Breast epithelium (tissue), 4 donors: ENCODE results near the gene PCDHA4. TPM values are rescaled to one million over a fixed set of nuclear protein-coding genes. Genes with fewer than 3 reads are reported as not detected.
"Not testable (repeated sequence)": the region's sequence is repeated elsewhere in the genome, so short reads cannot be mapped to it uniquely, and the experiment has no call there.

ENCODE experiments used
- DNase-seq, 2 donors: peaks; one replicate each; pipeline ENCODE4 v3.0.0-alpha.2; 2019; ENCODE audit warnings: low spot score in 2 of 2
- H3K27ac ChIP-seq, 2 donors: fragments of 200-600 bp; sonication (generic) in 1 of 2; one replicate each; pipeline ENCODE4 v1.5.1; 2016 to 2019; ENCODE audit warnings: mild to moderate bottlenecking in 1 of 2
- H3K27me3 ChIP-seq, 2 donors: fragments of 200-600 bp; sonication (generic) in 1 of 2; one replicate each; pipeline versions ENCODE4 v1.5.1 to v1.6.0; 2017 to 2019; ENCODE audit warnings: control low read depth in 1 of 2, mild to moderate bottlenecking in 1 of 2
- H3K36me3 ChIP-seq: fragments of 200-600 bp; one replicate; pipeline ENCODE4 v1.5.1; 2019
- H3K4me1 ChIP-seq, 2 donors: fragments of 200-600 bp; sonication (generic); one replicate each; pipeline ENCODE4 v1.5.1; 2016 to 2019; ENCODE audit warnings: control low read depth in 1 of 2
- H3K4me3 ChIP-seq, 3 donors: fragments of 200-600 bp; sonication (generic); 1 replicate in 2 of 3; 2 replicates in 1 of 3; pipeline ENCODE4 v1.5.1; 2016 to 2019; ENCODE audit warnings: mild to moderate bottlenecking in 3 of 3, moderate library complexity in 2 of 3
- H3K9me3 ChIP-seq, 2 donors: fragments of 200-600 bp; sonication (generic) in 1 of 2; one replicate each; pipeline ENCODE4 v1.5.1; 2016 to 2019; ENCODE audit warnings: control low read depth in 1 of 2
- CTCF ChIP-seq, 3 donors: fragments of 450-650 bp; IDR thresholded peaks; one replicate each; pipeline ENCODE4 v1.5.1; 2016 to 2017; ENCODE audit warnings: antibody characterized with exemption in 3 of 3, mild to moderate bottlenecking in 3 of 3, moderate library complexity in 3 of 3
- POLR2A ChIP-seq: fragments of 450-650 bp; IDR thresholded peaks from one replicate; pipeline ENCODE4 v1.6.1; 2016; ENCODE audit warnings: antibody characterized with exemption, mild to moderate bottlenecking, moderate library complexity
- POLR2AphosphoS5 ChIP-seq, 3 donors: sonication (generic); formaldehyde crosslinking; IDR thresholded peaks; one replicate each; pipeline ENCODE4 v1.6.1; 2017; ENCODE audit warnings: antibody characterized with exemption in 3 of 3
- intact Hi-C: fragments of 100-400 bp; cut with DNase I; formaldehyde crosslinking; loops from one replicate; pipeline ENCODE4 v1.15.1; 2023; ENCODE audit warnings: low total_unique reads
- total RNA-seq, 3 donors: library from RNA; depleted of rRNA; stranded (reverse); fragments of >200 nt; gene quantifications; one replicate each; pipeline ENCODE4 v1.1.0, GENCODE V29; 2016

The PCDHA4 gene
- total RNA-seq, 3 donors from 2014 or later: 0.64 to 5.4 (median 2.6) TPM

- H3K27ac ChIP-seq: no peak within 1 kb of the TSS
- H3K36me3 ChIP-seq: no peaks in the 10 kb centered on the region
- H3K27me3 ChIP-seq: no peaks in the 10 kb centered on the region
- peaks cover 27 to 55% of the 10 kb centered on the region in 2 donors for H3K9me3 ChIP-seq
- no peak for DNase-seq
- no peak for TF ChIP-seq CTCF (IDR thresholded peaks at IDR 0.05)
- TF ChIP-seq POLR2A: no peak
- no peak for TF ChIP-seq POLR2AphosphoS5 (IDR thresholded peaks at IDR 0.05)
- H3K4me1 ChIP-seq: no peaks in the 10 kb centered on the region
- intact Hi-C loops: no loop called here
- no peak within 1 kb of the TSS for H3K4me3 ChIP-seq
These were observed 34.4 kb downstream of the PCDHA4 start, which contains the start of gene PCDHA8 for GRCh38 chr5:140840978-140841962. Gene PCDHA8 (plus strand): TSS chr5:140841187. CDS start chr5:140841322, 135 bp downstream.

GRCh38 chr5:140842798-140843733 lies 36.2 kb downstream of the PCDHA4 start:
- Histone ChIP-seq H3K4me1 (no peaks in the 10 kb centered on the region), H3K9me3 (peaks cover 29 to 65% of the 10 kb centered on the region in 2 donors), H3K4me3 (no peak overlapping the region), H3K27me3 (no peaks in the 10 kb centered on the region), H3K36me3 (no peaks in the 10 kb centered on the region), H3K27ac (no peak overlapping the region)
- no peak for TF ChIP-seq CTCF (IDR thresholded peaks at IDR 0.05)
- TF ChIP-seq POLR2A: no peak
- no peak for TF ChIP-seq POLR2AphosphoS5 (IDR thresholded peaks at IDR 0.05)
- no peak for DNase-seq
- intact Hi-C loops: no loop called here

- intact Hi-C loops, H3K36me3 ChIP-seq, H3K27me3 ChIP-seq, H3K27ac ChIP-seq, H3K4me1 ChIP-seq, DNase-seq: not testable (repeated sequence)
- Histone ChIP-seq H3K9me3 (peaks cover 31 to 56% of the 10 kb centered on the region in 2 donors), H3K4me3 (peak within 1 kb of the TSS in 2 of 3 donors; percentile 15 to 25)
These were observed 41.6 kb downstream of the PCDHA4 start, which contains the start of gene PCDHA9 for GRCh38 chr5:140848139-140849102. Gene PCDHA9 (plus strand): TSS chr5:140848382. CDS start chr5:140848496, 114 bp downstream.

GRCh38 chr5:140849831-140850634 lies 43.2 kb downstream of the PCDHA4 start:
- peaks cover 30 to 48% of the 10 kb centered on the region in 2 donors for H3K9me3 ChIP-seq
- intact Hi-C loops, H3K4me3 ChIP-seq, H3K36me3 ChIP-seq, H3K27ac ChIP-seq, H3K4me1 ChIP-seq, DNase-seq, H3K27me3 ChIP-seq: not testable (repeated sequence)
